ENCODE measurements around the gene HESX1. TPM values are rescaled to one million over a fixed set of nuclear protein-coding genes. Genes with fewer than 3 reads are reported as not detected.
A peak's percentile ranks its signal among the peaks of the same experiment; 100 is the strongest.

Gene HESX1
- total RNA-seq, 2 experiments from 2014 or later = 0.37 to 0.68 TPM

- H3K27ac Mint-ChIP-seq = no peak overlapping the region
- CTCF ChIA-PET = no interaction called here
Observed at GRCh38 chr3:57194641-57195040, 5.1 kb downstream of the HESX1 start.

DNA sequence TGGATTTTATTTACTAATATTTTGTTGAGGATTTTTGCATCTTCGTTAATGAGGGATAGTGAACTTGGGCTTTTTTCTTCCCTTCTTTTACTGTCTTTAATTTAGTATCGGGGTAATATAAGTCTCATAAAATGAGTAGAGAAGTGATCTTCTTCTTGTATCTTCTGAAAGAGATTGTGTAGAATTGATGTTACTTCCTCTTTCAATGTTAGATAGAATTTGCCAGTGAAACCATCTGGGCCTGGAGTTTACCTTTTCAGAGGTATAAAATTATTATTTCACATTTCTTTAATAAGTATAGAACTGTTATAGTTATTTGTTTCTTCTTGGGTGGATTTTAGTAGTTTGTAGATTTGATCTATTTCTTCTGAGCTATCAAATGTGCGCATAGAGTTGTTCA lies 7.8 kb downstream of the HESX1 start:
- H3K9me3 Mint-ChIP-seq (ENCODE audit: insufficient read depth) = no peaks in the 10 kb centered on the region
- POLR2A ChIA-PET = no interaction called here

More at GRCh38 chr3:57194641-57195040, 5.1 kb downstream of the HESX1 start:
- no peak for ATAC-seq
- DNase-seq = no peak
- Mint-ChIP-seq H3K27me3 (ENCODE audit: low read depth) (peaks cover 17% of the 10 kb centered on the region), H3K36me3 (ENCODE audit: low read depth) (no peaks in the 10 kb centered on the region), H3K4me1 (ENCODE audit: low read depth) (no peaks in the 10 kb centered on the region), H3K4me3 (no peak overlapping the region), H3K9me3 (ENCODE audit: insufficient read depth) (no peaks in the 10 kb centered on the region)
- POLR2A ChIA-PET = no interaction called here

DNA sequence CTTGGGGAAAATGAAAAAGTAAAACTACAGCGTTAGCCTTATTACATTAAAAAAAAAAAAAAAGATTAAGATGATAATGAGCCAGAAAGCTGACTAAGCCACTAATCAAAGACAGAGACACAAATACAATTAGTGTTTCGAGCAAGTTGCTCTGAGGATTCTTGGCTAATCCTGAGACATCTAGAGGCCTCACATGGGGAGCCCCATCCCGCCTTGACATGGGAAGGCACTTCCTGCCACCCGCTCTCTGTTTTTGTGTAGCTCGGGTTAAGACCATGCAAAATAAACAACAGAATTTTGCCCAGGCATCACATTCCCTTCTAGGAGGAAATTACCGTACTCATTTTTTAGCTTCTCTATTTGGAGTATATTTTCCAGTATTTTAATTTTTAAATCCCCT lies 15.3 kb downstream of the HESX1 start:
- Mint-ChIP-seq H3K27me3 (ENCODE audit: low read depth) (peaks cover 6% of the 10 kb centered on the region), H3K27ac (no peak overlapping the region), H3K4me3 (no peak overlapping the region), H3K4me1 (ENCODE audit: low read depth) (no peaks in the 10 kb centered on the region), H3K36me3 (ENCODE audit: low read depth) (no peaks in the 10 kb centered on the region), H3K9me3 (ENCODE audit: insufficient read depth) (no peaks in the 10 kb centered on the region)
- CTCF ChIA-PET = interaction anchor here (0.9 to 1.1 kb wide), 2 partner anchors 13 to 15 kb away, joined by 3 read pairs; no protein-coding TSS in a partner anchor
- DNase-seq = no peak
- ATAC-seq = no peak
- POLR2A ChIA-PET = no interaction called here

More for the DNA sequence above, 7.8 kb downstream of the HESX1 start:
- Mint-ChIP-seq H3K27me3 (ENCODE audit: low read depth) (peaks cover 17% of the 10 kb centered on the region), H3K36me3 (ENCODE audit: low read depth) (no peaks in the 10 kb centered on the region), H3K4me3 (no peak overlapping the region), H3K4me1 (ENCODE audit: low read depth) (no peaks in the 10 kb centered on the region), H3K27ac (no peak overlapping the region)
- CTCF ChIA-PET = no interaction called here
- DNase-seq (no peak), ATAC-seq (no peak)

- Mint-ChIP-seq H3K4me1 (ENCODE audit: low read depth) (no peaks in the 10 kb centered on the region), H3K27ac (no peak overlapping the region), H3K27me3 (ENCODE audit: low read depth) (peaks cover 14% of the 10 kb centered on the region), H3K4me3 (no peak overlapping the region), H3K9me3 (ENCODE audit: insufficient read depth) (no peaks in the 10 kb centered on the region), H3K36me3 (ENCODE audit: low read depth) (no peaks in the 10 kb centered on the region)
- ATAC-seq (no peak), DNase-seq (no peak)
- CTCF ChIA-PET = interaction anchor here (0.7 to 1.8 kb wide), 6 partner anchors 10 to 401 kb away, joined by 3 to 9 read pairs (median 4); no protein-coding TSS in a partner anchor
- POLR2A ChIA-PET = no interaction called here
Observed at GRCh38 chr3:57179580-57180410, 20.0 kb downstream of the HESX1 start.

DNA sequence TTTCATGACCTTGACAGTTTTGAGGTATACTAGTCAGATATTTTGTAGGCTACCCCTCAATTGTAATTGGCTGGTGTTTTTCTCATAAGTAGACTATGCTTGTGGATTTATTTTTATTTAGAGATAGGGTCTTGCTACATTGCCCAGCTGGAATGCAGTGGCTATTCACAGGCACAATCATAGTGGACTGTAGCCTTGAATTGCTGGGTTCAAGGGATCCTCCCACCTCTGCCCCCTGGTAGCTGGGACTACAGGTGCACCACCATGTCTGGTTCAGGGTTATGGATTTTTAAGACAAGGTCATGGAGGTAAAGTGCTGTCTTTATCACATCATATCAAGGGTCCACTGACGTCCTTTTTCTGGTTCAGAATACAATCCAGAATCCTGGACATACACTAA lies 23.7 kb downstream of the HESX1 start:
- Mint-ChIP-seq H3K9me3 (ENCODE audit: insufficient read depth) (no peaks in the 10 kb centered on the region), H3K27ac (no peak overlapping the region), H3K36me3 (ENCODE audit: low read depth) (no peaks in the 10 kb centered on the region), H3K4me1 (ENCODE audit: low read depth) (no peaks in the 10 kb centered on the region), H3K4me3 (no peak overlapping the region), H3K27me3 (ENCODE audit: low read depth) (peaks cover 20% of the 10 kb centered on the region)
- ATAC-seq (no peak), DNase-seq (no peak)
- POLR2A ChIA-PET = no interaction called here
- CTCF ChIA-PET = no interaction called here

DNA sequence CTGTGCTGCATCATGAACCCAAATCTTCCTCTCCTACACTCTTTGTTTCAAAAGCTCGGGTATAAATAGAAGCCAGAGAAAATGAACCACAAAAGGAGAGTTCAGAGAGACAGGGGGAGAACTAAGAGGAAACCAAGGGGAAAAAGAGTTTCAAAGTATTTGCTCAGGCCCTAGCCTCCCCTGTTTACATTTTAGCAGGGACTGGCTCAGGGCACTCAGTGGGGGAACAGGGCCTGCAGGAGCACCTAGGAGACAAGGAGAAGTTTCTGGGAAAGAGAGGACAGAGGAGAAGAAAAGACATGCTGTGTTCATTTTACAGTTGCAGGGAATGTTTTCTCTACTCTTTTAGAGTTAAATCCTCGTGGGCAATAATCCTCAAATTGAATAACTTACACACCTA lies 26.1 kb downstream of the HESX1 start:
- H3K27ac Mint-ChIP-seq = no peak overlapping the region
- DNase-seq = no peak
- no peak overlapping the region for H3K4me3 Mint-ChIP-seq
- CTCF ChIA-PET = no interaction called here
- POLR2A ChIA-PET = interaction anchor here (0.7 kb wide), 1 partner anchor 157 kb away, joined by 3 read pairs; no protein-coding TSS in a partner anchor
- ATAC-seq = no peak
- peaks cover 4% of the 10 kb centered on the region for H3K4me1 Mint-ChIP-seq (ENCODE audit: low read depth)
- no peaks in the 10 kb centered on the region for H3K9me3 Mint-ChIP-seq (ENCODE audit: insufficient read depth)
- H3K27me3 Mint-ChIP-seq (ENCODE audit: low read depth) = peaks cover 27% of the 10 kb centered on the region
- no peaks in the 10 kb centered on the region for H3K36me3 Mint-ChIP-seq (ENCODE audit: low read depth)

DNA sequence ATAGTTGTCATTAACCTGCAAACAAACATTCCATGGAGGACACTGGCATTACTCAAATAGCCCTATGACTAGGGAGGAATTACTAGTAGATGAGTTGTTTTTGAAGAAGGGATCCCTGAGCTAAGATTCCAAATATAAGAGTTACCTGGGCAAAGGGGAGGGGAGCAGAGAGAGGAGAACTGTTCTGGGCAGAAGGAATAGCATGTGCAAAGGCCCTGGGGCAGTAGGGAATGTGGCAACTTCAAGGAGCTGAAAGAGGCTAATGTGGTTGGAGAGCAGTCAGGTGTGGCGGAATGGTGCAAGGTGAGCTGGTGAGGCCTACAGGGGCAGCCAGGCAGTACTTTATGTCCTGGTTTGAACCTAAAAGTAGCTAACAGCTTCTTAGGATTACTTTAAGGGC lies 28.8 kb downstream of the HESX1 start:
- no peaks in the 10 kb centered on the region for H3K9me3 Mint-ChIP-seq (ENCODE audit: insufficient read depth)

GRCh38 chr3:57169872-57170623 lies 29.7 kb downstream of the HESX1 start:
- Mint-ChIP-seq H3K27ac (no peak overlapping the region), H3K4me1 (ENCODE audit: low read depth) (peaks cover 4% of the 10 kb centered on the region), H3K27me3 (ENCODE audit: low read depth) (peaks cover 53% of the 10 kb centered on the region), H3K9me3 (ENCODE audit: insufficient read depth) (no peaks in the 10 kb centered on the region), H3K4me3 (peak overlapping the region; percentile 61), H3K36me3 (ENCODE audit: low read depth) (no peaks in the 10 kb centered on the region)
- POLR2A ChIA-PET = no interaction called here
- DNase-seq = peak; percentile 74
- ATAC-seq = peak; percentile 87
- CTCF ChIA-PET = interaction anchor here (0.5 to 3.4 kb wide), 28 partner anchors 9 to 552 kb away, joined by 3 to 22 read pairs (median 3); partner anchors contain the start of gene APPL1

More for the DNA sequence above, 28.8 kb downstream of the HESX1 start:
- Mint-ChIP-seq H3K27me3 (ENCODE audit: low read depth) (peaks cover 49% of the 10 kb centered on the region), H3K4me1 (ENCODE audit: low read depth) (peaks cover 4% of the 10 kb centered on the region), H3K4me3 (no peak overlapping the region), H3K27ac (no peak overlapping the region), H3K36me3 (ENCODE audit: low read depth) (no peaks in the 10 kb centered on the region)
- no peak for ATAC-seq
- CTCF ChIA-PET = interaction anchor here (0.6 to 3.4 kb wide), 18 partner anchors 8 to 494 kb away, joined by 3 to 22 read pairs (median 4); partner anchors contain the start of gene APPL1
- no peak for DNase-seq
- POLR2A ChIA-PET = no interaction called here

GRCh38 chr3:57169108-57169507 lies 30.7 kb downstream of the HESX1 start:
- Mint-ChIP-seq H3K27ac (no peak overlapping the region), H3K27me3 (ENCODE audit: low read depth) (peaks cover 55% of the 10 kb centered on the region), H3K36me3 (ENCODE audit: low read depth) (no peaks in the 10 kb centered on the region), H3K9me3 (ENCODE audit: insufficient read depth) (no peaks in the 10 kb centered on the region), H3K4me3 (no peak overlapping the region), H3K4me1 (ENCODE audit: low read depth) (peaks cover 8% of the 10 kb centered on the region)
- DNase-seq (no peak), ATAC-seq (no peak)
- ChIA-PET CTCF (interaction anchor here (0.5 to 3.4 kb wide), 13 partner anchors 9 to 551 kb away, joined by 3 to 22 read pairs (median 3); partner anchors contain the start of gene APPL1), POLR2A (no interaction called here)

GRCh38 chr3:57168151-57168550 lies 31.6 kb downstream of the HESX1 start:
- H3K36me3 Mint-ChIP-seq (ENCODE audit: low read depth) = no peaks in the 10 kb centered on the region
- no peak for DNase-seq
- H3K4me1 Mint-ChIP-seq (ENCODE audit: low read depth) = peaks cover 9% of the 10 kb centered on the region
- ChIA-PET POLR2A (no interaction called here), CTCF (interaction anchor here (3.4 kb wide), 1 partner anchor 8 kb away, joined by 18 read pairs; no protein-coding TSS in a partner anchor)
- H3K27ac Mint-ChIP-seq = no peak overlapping the region
- H3K4me3 Mint-ChIP-seq = no peak overlapping the region
- ATAC-seq = no peak
- peaks cover 59% of the 10 kb centered on the region for H3K27me3 Mint-ChIP-seq (ENCODE audit: low read depth)
- H3K9me3 Mint-ChIP-seq (ENCODE audit: insufficient read depth) = no peaks in the 10 kb centered on the region

DNA sequence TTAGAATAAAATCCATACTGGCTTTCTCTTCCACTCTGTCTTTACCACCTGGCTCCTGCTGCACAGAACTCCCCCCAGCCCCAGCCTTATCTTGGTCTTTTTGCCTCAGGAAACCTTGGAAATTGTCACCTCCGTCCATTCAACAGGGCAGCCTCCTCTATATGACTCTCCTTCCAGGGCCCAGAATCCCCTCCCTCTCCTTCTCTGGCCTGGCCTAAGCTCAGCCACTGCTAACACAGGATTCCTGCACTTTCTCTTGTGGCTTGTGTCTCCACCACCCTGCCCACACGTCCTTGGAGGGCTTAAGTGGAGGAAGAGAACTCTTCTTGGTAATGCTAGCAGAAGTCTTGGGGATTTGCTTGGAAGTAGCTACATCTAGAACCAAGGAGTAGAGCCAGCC lies 33.1 kb downstream of the HESX1 start:
- CTCF ChIA-PET = interaction anchor here (0.9 kb wide), 1 partner anchor 231 kb away, joined by 3 read pairs; no protein-coding TSS in a partner anchor
- no peak for DNase-seq
- POLR2A ChIA-PET = no interaction called here
- H3K4me3 Mint-ChIP-seq = no peak overlapping the region
- peaks cover 66% of the 10 kb centered on the region for H3K27me3 Mint-ChIP-seq (ENCODE audit: low read depth)
- no peak for ATAC-seq
- no peaks in the 10 kb centered on the region for H3K9me3 Mint-ChIP-seq (ENCODE audit: insufficient read depth)
- no peaks in the 10 kb centered on the region for H3K36me3 Mint-ChIP-seq (ENCODE audit: low read depth)
- peaks cover 9% of the 10 kb centered on the region for H3K4me1 Mint-ChIP-seq (ENCODE audit: low read depth)
- H3K27ac Mint-ChIP-seq = no peak overlapping the region

GRCh38 chr3:57165641-57166040 lies 34.1 kb downstream of the HESX1 start:
- no peaks in the 10 kb centered on the region for H3K36me3 Mint-ChIP-seq (ENCODE audit: low read depth)
- no peak for ATAC-seq
- ChIA-PET POLR2A (no interaction called here), CTCF (no interaction called here)
- peaks cover 9% of the 10 kb centered on the region for H3K4me1 Mint-ChIP-seq (ENCODE audit: low read depth)
- H3K4me3 Mint-ChIP-seq = peak overlapping the region; percentile 47
- no peaks in the 10 kb centered on the region for H3K9me3 Mint-ChIP-seq (ENCODE audit: insufficient read depth)
- H3K27ac Mint-ChIP-seq = no peak overlapping the region
- peaks cover 67% of the 10 kb centered on the region for H3K27me3 Mint-ChIP-seq (ENCODE audit: low read depth)
- no peak for DNase-seq

Data from activated CD8-positive, alpha-beta T cell treated with anti-CD3 and anti-CD28 coated beads, Interleukin-2, amount 10 ng/mL, durations not matched to agents 7 days and 5 days (primary cell).